ENCODE data around the gene LONP2.

DNA sequence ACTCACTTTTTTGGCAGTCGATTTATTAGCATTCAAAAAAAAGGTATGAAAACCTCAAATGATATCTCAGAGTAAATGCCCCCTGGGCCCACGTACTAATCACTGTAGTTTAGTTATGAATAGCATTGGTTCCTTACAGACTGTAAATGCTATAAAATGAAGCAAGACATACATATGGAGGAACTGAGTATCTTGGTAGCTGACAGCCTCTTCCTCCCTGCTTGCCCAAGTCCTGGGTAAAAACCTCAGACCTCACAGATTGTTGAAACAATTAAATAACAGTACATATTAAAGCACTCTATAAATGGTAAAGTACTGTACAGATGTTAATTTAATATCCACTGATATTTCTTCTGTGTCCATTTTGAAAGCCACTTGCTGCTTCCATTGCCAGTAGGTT, 36.4 kb downstream of the LONP2 start:
- TF ChIP-seq CTCF (IDR thresholded peaks at IDR 0.05) (no peak), POLR2A (IDR thresholded peaks at IDR 0.05) (no peak)
